HG03565 (cell line): ENCODE results near the gene GJB5.
"Not testable (repeated sequence)": the region's sequence is repeated elsewhere in the genome, so short reads cannot be mapped to it uniquely, and the experiment has no call there.

Experiments
- ATAC-seq: cut with Tn5 transposase; IDR thresholded peaks from one replicate; pipeline ENCODE4 v1.9.1; 2021; ENCODE audit warnings: mild to moderate bottlenecking, moderate library complexity; ENCODE audit not compliant: unreplicated experiment

The GJB5 gene

DNA sequence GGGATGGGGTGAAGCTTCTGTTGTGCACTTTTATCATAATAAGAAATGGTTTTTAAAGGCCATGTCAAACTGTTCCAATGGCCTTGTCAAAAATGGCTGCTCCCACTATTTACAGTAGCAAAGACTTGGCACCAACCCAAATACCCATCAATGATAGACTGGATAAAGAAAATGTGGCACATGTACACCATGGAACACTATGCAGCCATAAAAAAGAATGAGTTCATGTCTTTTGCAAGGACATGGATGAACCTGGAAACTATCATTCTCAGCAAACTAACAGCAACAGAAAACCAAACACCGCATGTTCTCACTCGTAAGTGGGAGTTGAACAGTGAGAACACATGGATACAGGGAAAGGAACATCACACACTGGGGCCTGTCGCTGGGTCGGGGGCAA lies 18.3 kb downstream of the GJB5 start:
- not testable (repeated sequence) for ATAC-seq

- no peak for ATAC-seq
These were observed 20.1 kb downstream of the GJB5 start for GRCh38 chr1:34774957-34775356.

GRCh38 chr1:34776911-34777310 lies 22.1 kb downstream of the GJB5 start:
- ATAC-seq = no peak

GRCh38 chr1:34777519-34778321 lies 22.9 kb downstream of the GJB5 start:
- no peak for ATAC-seq

DNA sequence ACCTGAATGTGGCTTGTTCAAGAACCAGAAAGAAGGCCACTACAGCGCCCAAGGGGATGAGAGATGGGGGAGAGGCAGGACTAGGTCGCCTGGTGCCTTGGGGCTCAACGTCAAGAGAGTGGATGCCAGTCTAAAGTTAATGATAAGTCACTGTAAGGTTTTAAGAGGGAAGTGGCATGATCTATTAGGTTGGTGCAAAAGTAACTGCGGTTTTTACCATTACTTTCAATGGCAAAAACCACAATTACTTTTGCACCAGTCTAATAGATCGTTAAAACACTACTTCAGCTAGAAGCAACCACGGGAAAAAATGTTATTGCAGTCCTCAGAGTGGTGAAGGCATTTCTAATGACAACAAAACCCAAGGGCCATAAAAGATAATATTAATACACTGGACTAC lies 23.5 kb downstream of the GJB5 start:
- ATAC-seq = no peak

DNA sequence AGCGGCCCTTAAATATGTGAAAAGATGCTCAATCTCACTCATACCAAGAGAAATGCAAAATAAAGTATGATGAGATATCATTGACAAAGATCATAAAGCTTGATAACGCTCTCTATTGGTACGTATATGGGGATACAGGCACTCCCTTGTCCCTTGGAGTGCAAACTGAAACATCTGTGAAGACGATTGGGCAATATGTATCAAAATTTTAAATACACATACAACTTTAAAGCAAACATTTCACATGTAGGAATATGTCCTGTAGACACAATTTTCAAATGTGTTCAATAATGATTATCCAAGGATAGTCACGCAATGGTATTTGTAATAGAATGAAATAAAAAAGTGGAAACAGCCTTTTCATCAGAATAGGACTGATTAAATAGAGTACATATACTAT lies 24.2 kb downstream of the GJB5 start:
- ATAC-seq = no peak

DNA sequence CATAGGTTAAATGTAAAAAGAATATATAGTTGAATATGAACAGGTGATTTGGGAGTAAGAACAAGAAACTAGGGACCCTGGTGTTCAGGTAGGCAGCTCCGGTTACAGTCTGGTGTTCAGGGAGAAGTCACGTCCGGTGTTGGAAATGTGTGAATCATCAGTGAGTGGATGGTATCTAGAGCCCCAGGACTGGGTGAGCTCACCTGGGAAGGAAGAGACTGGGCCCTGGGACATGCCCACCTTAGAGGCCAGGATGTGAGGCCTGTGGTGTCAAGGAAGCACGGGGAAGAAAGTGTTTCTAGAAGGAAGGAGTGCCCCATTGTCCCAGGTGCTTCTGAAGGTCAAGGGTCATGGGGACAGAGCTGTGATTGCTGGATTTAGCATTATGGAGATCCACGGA lies 24.7 kb downstream of the GJB5 start:
- no peak for ATAC-seq

DNA sequence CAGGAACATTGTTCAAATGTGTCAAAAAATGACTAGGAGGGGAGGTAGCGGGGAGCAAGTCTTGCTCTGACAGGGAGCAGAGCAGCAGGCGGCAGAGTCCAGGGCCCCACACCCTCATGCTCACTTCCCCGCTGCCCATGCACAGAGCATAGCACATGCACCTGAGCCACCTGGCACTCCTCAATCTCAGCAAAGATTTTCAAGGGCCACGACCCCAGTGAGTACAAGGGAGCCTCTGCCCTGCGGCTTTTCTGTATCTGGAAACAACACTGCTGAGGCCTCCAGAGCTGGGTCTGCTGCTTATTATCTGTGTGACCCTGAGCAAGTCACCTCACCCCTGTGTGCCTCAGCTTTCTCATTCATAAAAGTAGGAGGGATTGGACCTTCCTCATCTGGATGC lies 25.1 kb downstream of the GJB5 start:
- ATAC-seq = no peak

DNA sequence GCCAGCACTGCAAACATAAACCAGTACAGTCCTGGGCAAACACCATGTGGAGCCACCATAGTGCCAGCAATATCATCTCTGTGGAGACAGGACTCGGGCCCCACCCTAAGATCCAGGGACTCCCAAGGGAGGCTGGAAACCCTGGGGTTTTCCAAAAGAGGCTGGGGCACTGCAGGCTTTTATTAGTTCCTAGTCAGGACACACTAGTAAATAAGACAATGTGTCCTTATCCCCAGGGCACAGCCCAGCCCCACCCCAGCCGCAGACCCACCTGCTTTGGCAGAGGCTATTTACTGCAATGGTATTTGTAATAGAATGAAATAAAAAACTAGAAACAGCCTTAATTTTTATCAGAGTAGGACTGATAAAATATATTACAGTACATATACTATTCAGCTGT lies 25.7 kb downstream of the GJB5 start:
- ATAC-seq = no peak

DNA sequence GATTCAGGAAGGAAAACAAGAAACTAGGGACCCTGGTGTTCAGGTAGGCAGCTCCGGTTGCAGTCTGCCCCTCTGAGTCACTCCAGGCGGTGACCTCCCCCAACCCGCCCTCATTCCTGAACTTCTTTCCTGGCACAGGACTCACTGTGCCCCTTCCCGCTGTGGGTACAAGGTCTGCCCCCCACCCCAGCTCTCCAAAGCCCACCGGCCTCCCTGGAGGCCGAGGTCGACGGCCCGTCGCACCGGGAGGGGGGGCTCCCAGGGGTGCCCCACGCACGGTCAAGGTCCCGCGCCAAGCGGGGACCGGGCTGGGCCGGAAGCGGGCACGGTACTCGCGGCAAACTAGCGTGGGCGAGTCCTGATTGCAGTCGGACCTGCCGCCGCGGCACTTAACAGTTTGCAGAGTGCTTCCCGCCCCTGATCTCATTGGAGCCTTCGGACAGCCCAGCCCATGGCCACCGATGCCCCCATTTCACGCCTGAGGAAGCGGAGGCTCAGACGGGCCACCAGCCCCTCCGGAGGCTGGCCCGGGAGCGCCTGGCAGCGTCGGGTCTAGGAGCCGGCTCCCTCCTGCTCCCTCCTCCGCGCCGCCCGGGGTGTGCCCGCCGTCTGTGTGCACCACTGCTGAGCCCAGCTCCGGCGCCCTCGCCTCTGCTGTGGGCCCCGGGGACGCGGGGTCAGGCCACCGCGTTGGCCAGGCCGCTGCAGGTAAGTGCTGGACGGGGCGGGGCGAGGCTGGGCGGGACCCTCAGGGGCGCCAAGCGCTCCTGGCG lies 26.4 kb downstream of the GJB5 start, which contains the start of gene GJB3:
Gene GJB3 (plus strand): TSS at position 144 of the 773 bp plus-strand sequence. CDS start 3,549 bp downstream, outside the sequence.
- no peak for ATAC-seq

DNA sequence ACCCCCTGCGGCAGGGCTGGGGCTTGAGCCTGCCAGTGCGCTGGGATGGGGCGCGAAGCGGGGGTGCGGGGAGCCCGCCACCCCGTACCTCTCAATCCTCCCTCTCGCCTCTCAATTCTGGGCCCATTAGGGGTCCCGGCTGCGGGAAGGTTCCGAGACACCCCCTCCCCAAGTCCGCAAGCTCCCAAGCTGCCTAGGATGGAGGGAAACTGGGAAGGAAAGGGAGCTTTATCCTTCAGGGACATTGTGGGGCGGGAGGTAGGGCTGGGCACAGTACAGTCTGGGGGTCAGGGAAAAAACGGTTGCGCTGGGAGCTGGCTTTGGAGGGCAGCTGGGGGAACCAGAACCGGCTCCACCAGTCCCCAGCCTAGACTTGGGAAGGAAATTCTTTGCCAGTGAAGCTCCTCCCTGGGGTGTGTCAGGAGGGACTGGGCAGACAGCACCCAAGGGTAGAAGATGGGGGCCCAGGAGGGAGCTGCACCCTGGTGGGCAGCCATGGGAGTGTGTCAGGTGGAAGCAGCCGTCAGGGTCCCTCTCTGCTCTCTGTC lies 27.1 kb downstream of the GJB5 start:
- no peak for ATAC-seq

GRCh38 chr1:34784751-34785221 lies 29.9 kb downstream of the GJB5 start:
- no peak for ATAC-seq

- no peak for ATAC-seq
These were observed 30.5 kb downstream of the GJB5 start for GRCh38 chr1:34785231-34785874.

DNA sequence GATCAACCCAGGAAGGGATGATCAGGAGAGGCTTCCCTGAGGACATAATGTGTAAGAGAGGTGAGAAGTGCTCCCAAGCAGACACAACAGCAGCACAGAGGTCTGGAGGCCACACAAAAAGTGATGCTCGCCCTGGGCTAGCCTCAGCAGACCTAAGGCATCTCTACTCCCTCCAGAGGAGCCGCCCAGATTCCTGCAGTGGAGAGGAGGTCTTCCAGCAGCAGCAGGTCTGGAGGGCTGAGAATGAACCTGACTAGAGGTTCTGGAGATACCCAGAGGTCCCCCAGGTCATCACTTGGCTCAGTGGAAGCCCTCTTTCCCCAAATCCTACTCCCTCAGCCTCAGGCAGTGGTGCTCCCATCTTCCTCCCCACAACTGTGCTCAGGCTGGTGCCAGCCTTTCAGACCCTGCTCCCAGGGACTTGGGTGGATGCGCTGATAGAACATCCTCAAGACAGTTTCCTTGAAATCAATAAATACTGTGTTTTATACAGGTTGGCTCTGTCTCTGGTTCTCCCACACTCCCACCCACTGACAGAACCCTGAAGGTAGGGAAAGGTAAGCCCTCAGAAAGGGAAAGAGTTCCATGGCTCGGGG lies 31.1 kb downstream of the GJB5 start:
- ATAC-seq = no peak

DNA sequence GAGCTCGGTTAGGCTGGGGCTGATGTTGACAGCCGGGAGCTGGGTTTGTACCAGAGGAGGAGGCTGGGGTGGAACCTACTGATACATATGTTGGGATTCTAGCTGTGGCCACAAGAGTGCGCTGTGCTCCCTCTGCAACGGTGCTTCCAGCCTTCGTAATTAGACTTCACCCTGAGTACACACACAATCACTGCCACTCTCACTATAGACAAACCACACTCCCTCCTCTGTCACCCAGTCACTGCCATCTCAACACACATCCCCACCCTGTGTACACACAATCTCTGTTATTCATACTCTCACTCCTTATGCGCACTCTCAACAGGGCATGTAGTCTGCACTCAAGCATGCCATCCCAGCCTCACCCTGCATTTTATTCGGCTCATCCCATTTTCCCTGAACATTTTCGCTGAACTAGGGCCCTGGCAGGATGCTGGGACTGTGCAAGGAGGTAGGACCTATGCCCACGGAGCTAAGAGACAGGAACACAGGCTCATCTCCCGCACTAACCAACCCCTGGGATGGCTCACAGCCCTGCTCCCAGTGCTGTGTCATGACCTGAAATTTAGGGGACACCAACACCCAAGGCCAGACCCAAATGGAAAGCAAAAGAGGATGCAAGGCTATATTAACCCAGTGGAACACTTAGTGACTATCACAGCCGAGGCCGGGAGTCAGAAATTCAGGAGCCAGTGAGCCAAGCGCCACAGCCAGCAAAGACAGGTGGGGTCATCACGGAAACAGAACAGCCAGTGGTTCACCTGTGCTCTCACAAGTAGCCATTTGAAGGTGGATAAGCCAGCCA lies 31.9 kb downstream of the GJB5 start:
- no peak for ATAC-seq

- no peak for ATAC-seq
These were observed 32.9 kb downstream of the GJB5 start for GRCh38 chr1:34787461-34788420.

DNA sequence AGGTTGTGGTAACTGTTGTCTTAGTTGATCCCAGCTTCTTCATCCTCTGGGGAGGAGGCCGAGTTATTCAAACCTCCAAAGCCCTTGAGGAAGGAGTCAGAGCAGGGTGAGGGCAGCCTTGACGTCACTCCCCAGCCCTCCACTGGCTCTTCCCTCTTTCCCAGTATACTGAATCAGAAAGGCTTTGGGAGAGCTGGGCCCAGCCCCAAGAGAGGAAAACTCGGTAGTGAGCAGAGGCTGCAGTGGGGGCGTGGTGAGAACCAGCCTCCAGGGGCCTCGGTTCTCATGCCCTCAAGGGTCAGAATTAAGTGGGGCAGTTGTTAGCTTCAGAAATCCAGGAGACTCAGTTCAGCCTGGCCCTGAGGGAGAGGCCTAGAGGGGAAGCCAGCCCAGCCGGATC lies 36.1 kb downstream of the GJB5 start:
- ATAC-seq = no peak

DNA sequence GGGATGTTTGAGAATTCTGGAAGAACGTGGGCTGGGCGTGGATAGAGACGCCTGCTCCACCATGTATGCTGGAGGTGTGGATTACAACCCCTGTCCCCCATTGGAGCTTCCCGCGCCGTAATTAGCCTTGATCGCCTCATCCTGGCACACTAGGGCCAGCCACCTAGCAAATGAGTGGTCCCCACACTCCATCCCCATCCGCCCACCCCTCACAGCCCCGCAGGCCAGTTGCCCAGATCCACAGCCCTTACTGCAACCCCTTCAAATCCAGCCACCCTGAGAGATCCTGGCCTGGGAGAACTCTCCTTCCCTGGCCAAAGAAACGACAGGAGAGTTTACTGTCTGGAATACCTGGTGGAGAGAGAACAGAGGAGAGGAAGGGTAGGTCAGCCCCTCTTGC lies 37.6 kb downstream of the GJB5 start:
- no peak for ATAC-seq
